Activated CD8-positive, alpha-beta memory T cell treated with anti-CD3 and anti-CD28 coated beads, Interleukin-2, amount 50 U/mL, for 24 hours (primary cell): ENCODE data around the gene GJC1.

ENCODE experiments used
- DNase-seq: peaks from one replicate; pipeline ENCODE4 v3.0.0-alpha.2; 2020; ENCODE audit errors: extremely low read depth

GJC1 gene

GRCh38 chr17:44777394-44778348 lies 52.4 kb downstream of the GJC1 start:
- no peak for DNase-seq

- no peak for DNase-seq
Observed at GRCh38 chr17:44776628-44777393, 53.3 kb downstream of the GJC1 start.

- no peak for DNase-seq
Observed at GRCh38 chr17:44775838-44776621, 54.1 kb downstream of the GJC1 start.

- peak; percentile 96 for DNase-seq
Observed at GRCh38 chr17:44775136-44775837, 54.8 kb downstream of the GJC1 start.

- peak; percentile 72 for DNase-seq
Observed at GRCh38 chr17:44774271-44775135, 55.6 kb downstream of the GJC1 start.

GRCh38 chr17:44773140-44773539 lies 56.9 kb downstream of the GJC1 start:
- no peak for DNase-seq

GRCh38 chr17:44772308-44773045 lies 57.6 kb downstream of the GJC1 start:
- no peak for DNase-seq

GRCh38 chr17:44770166-44770925 lies 59.7 kb downstream of the GJC1 start:
- no peak for DNase-seq

- no peak for DNase-seq
Observed at GRCh38 chr17:44769647-44770084, 60.4 kb downstream of the GJC1 start.

- DNase-seq = no peak
Observed at GRCh38 chr17:44769230-44769629, 60.9 kb downstream of the GJC1 start.

- DNase-seq = no peak
Observed at GRCh38 chr17:44768505-44769142, 61.5 kb downstream of the GJC1 start.

GRCh38 chr17:44767493-44767892 lies 62.6 kb downstream of the GJC1 start:
- DNase-seq = no peak

GRCh38 chr17:44766409-44767038 lies 63.6 kb downstream of the GJC1 start:
- DNase-seq = no peak

GRCh38 chr17:44765965-44766364 lies 64.1 kb downstream of the GJC1 start:
- no peak for DNase-seq

GRCh38 chr17:44763170-44763569 lies 66.9 kb downstream of the GJC1 start:
- no peak for DNase-seq

- no peak for DNase-seq
Observed at GRCh38 chr17:44761932-44762810, 67.9 kb downstream of the GJC1 start.
